ENCODE data around the gene SPOPL.

SPOPL gene

GRCh38 chr2:138607746-138608145 lies 106.2 kb downstream of the SPOPL start:
- DNase-seq: no peak

GRCh38 chr2:138609446-138609845 lies 107.9 kb downstream of the SPOPL start:
- no peak for DNase-seq

GRCh38 chr2:138610201-138610953 lies 108.8 kb downstream of the SPOPL start:
- no peak for DNase-seq

DNA sequence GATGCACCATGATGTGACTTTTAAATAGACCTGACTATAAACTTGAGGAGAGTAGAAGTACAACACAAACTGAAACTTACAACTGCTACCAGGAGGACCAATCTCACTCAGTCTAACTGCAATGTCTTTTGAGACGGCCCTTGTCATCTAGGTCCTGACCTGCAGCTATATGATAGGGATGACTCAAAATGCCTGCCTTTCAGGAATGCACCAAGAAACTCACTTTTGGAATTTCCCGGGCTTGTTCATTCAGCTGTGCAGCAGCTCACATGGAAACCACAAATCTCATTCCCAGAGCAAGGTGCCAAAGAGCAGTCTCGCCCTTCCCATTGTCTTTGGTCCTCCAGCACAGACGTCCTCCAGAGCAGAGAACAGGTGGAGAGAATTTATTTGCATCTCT lies 113.7 kb downstream of the SPOPL start:
- DNase-seq: no peak

GRCh38 chr2:138617026-138617425 lies 115.5 kb downstream of the SPOPL start:
- DNase-seq: no peak

DNA sequence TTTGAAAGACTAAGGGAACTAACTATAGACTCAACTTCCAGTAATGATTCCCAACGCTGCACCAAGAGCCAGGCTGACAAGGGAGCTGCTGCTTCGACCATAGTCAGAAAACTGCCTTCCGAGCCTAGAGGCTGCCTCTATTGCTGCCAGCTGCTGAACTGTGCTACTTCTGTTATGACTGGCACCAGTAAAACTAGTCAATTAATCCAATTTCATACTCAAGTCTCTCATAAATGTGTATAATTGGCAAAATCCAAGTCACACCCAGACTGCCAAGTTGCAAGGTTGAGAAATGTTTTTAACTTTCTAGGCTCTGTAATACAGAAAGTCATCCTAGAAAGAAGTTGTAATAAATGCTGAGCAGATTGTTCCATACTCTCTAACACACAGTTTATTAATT lies 117.4 kb downstream of the SPOPL start:
- no peak for DNase-seq

DNA sequence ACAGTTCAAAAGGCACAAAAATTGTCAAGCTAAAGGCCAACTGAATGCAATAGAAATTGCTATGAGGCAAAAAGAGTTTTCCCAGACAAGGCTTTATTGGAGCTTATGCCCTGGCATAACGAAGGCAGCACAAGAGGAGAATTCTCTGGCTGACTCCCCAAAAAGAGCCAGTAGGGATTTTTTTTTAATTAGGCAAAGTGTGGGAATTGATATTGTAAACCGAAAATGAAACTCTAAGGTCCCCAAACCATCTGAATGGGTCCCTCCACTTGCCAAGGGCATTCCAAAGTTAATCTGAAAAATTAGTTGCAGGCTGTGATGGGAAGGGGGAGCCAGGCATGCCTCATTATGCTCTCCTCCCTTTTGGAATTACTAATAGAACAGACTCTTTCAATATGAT lies 118.9 kb downstream of the SPOPL start:
- no peak for DNase-seq

DNA sequence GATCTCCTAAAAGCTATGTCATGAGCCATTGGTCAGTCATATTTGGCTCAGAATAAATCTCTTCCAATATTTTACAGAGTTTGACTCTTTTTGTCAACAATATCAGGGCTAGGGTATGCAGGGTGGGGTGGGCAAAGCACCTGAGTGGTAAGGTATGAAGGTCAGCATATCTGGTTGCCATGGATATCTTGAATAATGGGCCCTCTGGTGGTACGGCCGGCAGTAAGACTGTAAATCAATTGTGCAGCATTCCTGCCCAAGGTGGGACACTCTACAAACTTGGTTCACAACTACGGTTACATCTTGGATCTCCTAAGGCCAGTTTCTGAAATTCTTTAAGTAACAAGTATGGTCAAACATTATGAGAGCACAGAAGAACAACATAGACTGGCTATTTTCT lies 119.6 kb downstream of the SPOPL start:
- no peak for DNase-seq

- DNase-seq: no peak
Observed at GRCh38 chr2:138622613-138623012, 121.0 kb downstream of the SPOPL start.

Measured in retina (tissue), 1 donor.